Measurements from ENCODE around the gene RTCB.

The RTCB gene

GRCh38 chr22:32444068-32444467 is 32.0 kb upstream of the RTCB start:
- Histone ChIP-seq H3K18ac (ENCODE audit: low read depth in 1 of 2, low read length in 2 of 2) (no peak overlapping the region), H3K4me3 (ENCODE audit: insufficient read depth in 1 of 2, low read depth in 1 of 2, low read length in 2 of 2) (no peak overlapping the region), H2AFZ (ENCODE audit: low read depth, low read length) (no peak overlapping the region), H3K79me1 (replicated peaks; ENCODE audit: low read length, poor library complexity, severe bottlenecking) (no peaks in the 10 kb centered on the region), H3K4me2 (ENCODE audit: low read length, poor library complexity, severe bottlenecking) (no peak overlapping the region), H3K4ac (ENCODE audit: low read depth in 1 of 2, low read length in 2 of 2) (no peak overlapping the region), H3K27me3 (ENCODE audit: control insufficient read depth in 1 of 2, insufficient read depth in 1 of 2, low read length in 2 of 2) (peaks cover 27 to 49% of the 10 kb centered on the region in 2 experiments), H4K8ac (ENCODE audit: low read length) (no peak overlapping the region), H3K4me1 (ENCODE audit: control insufficient read depth, insufficient read depth, low read depth, low read length) (no peaks in the 10 kb centered on the region), H2BK12ac (ENCODE audit: low read length in 2 of 2) (no peak overlapping the region), H3K14ac (ENCODE audit: low read length in 2 of 2) (no peak overlapping the region), H2BK5ac (ENCODE audit: low read depth, low read length, poor library complexity, severe bottlenecking) (no peak overlapping the region), H3K9me3 (ENCODE audit: control insufficient read depth, low read length) (no peaks in the 10 kb centered on the region), H3K23ac (ENCODE audit: low read length in 2 of 2) (no peak overlapping the region), H2BK120ac (ENCODE audit: low read depth, low read length) (no peak overlapping the region), H3K36me3 (ENCODE audit: control insufficient read depth in 1 of 2, insufficient read depth in 2 of 2, low read depth in 1 of 2, low read length in 2 of 2) (no peaks in the 10 kb centered on the region), H4K91ac (ENCODE audit: low read length) (no peak overlapping the region), H3K27ac (ENCODE audit: low read length, poor library complexity, severe bottlenecking) (no peak overlapping the region), H3K9ac (ENCODE audit: low read length) (no peak overlapping the region), H2BK15ac (ENCODE audit: low read depth, poor library complexity, severe bottlenecking) (no peak overlapping the region), H2AK5ac (ENCODE audit: low read length, severe bottlenecking) (no peak overlapping the region)
- DNase-seq = no peak
- 48% methylated on average over 6 of the region's 6 CpGs for WGBS

DNA sequence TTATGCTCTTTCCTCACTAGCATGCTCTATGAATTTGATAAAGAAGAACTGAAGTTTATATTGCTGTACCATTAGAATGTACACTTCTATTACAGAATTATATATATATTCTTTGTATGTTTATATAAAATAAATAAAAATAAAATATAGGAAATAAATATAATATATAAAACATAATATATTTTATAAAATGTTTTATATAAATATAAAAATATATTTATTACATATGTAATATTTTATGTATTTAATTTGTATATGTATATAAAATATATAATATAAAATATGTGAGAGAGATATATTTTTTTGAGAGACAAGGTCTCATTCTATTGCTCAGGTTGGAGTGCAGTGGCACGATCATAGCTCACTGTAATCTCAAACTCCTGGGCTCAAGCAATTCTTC is 18.3 kb upstream of the RTCB start:
- H4K8ac ChIP-seq (ENCODE audit: low read length) = no peak overlapping the region
- H2BK5ac ChIP-seq (ENCODE audit: low read depth, low read length, poor library complexity, severe bottlenecking) = no peak overlapping the region
- H3K4me3 ChIP-seq (ENCODE audit: insufficient read depth in 1 of 2, low read depth in 1 of 2, low read length in 2 of 2) = no peak overlapping the region
- no peak overlapping the region for H3K18ac ChIP-seq (ENCODE audit: low read depth in 1 of 2, low read length in 2 of 2)
- H3K79me1 ChIP-seq (replicated peaks; ENCODE audit: low read length, poor library complexity, severe bottlenecking) = no peaks in the 10 kb centered on the region
- 100% methylated on average over 1 of the region's 1 CpG for WGBS
- H3K4ac ChIP-seq (ENCODE audit: low read depth in 1 of 2, low read length in 2 of 2) = no peak overlapping the region
- DNase-seq = no peak
- H3K14ac ChIP-seq (ENCODE audit: low read length in 2 of 2) = no peak overlapping the region
- H3K4me2 ChIP-seq (ENCODE audit: low read length, poor library complexity, severe bottlenecking) = no peak overlapping the region
- no peak overlapping the region for H2AK5ac ChIP-seq (ENCODE audit: low read length, severe bottlenecking)
- H2BK120ac ChIP-seq (ENCODE audit: low read depth, low read length) = no peak overlapping the region
- no peak overlapping the region for H3K23ac ChIP-seq (ENCODE audit: low read length in 2 of 2)
- peaks cover 3 to 44% of the 10 kb centered on the region in 2 experiments for H3K27me3 ChIP-seq (ENCODE audit: control insufficient read depth in 1 of 2, insufficient read depth in 1 of 2, low read length in 2 of 2)
- H3K4me1 ChIP-seq (ENCODE audit: control insufficient read depth, insufficient read depth, low read depth, low read length) = no peaks in the 10 kb centered on the region
- H3K27ac ChIP-seq (ENCODE audit: low read length, poor library complexity, severe bottlenecking) = no peak overlapping the region
- no peak overlapping the region for H2BK12ac ChIP-seq (ENCODE audit: low read length in 2 of 2)
- no peaks in the 10 kb centered on the region for H3K36me3 ChIP-seq (ENCODE audit: control insufficient read depth in 1 of 2, insufficient read depth in 2 of 2, low read depth in 1 of 2, low read length in 2 of 2)
- H3K9me3 ChIP-seq (ENCODE audit: control insufficient read depth, low read length) = no peaks in the 10 kb centered on the region
- no peak overlapping the region for H2BK15ac ChIP-seq (ENCODE audit: low read depth, poor library complexity, severe bottlenecking)
- H2AFZ ChIP-seq (ENCODE audit: low read depth, low read length) = no peak overlapping the region
- H4K91ac ChIP-seq (ENCODE audit: low read length) = no peak overlapping the region
- no peak overlapping the region for H3K9ac ChIP-seq (ENCODE audit: low read length)

DNA sequence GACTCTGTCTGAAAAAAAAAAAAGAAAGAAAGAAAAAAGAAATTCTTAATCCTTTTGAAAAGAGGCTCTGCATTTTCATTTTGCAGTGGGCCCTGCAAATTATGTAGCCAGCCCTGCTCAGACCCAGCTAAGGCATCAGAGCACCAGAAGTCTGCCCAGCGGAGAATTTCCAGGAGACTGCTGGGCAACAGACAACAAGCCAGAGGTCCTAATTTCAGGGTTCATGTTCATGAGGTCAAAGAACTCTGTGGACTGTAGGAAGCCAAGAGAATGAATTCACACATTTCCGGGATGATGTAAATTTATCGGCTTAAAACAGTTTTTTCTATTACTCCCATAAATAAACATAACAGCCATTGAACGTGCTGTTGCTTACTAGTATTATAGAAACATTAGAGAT is 14.8 kb upstream of the RTCB start:
- 94% methylated on average over 1 of the region's 4 CpGs for WGBS
- H3K27ac ChIP-seq (ENCODE audit: low read length, poor library complexity, severe bottlenecking) = no peak overlapping the region
- no peak overlapping the region for H2AFZ ChIP-seq (ENCODE audit: low read depth, low read length)
- no peak overlapping the region for H3K4me3 ChIP-seq (ENCODE audit: insufficient read depth in 1 of 2, low read depth in 1 of 2, low read length in 2 of 2)
- H3K4ac ChIP-seq (ENCODE audit: low read depth in 1 of 2, low read length in 2 of 2) = no peak overlapping the region
- H2BK5ac ChIP-seq (ENCODE audit: low read depth, low read length, poor library complexity, severe bottlenecking) = no peak overlapping the region
- no peak overlapping the region for H3K9ac ChIP-seq (ENCODE audit: low read length)
- no peaks in the 10 kb centered on the region for H3K4me1 ChIP-seq (ENCODE audit: control insufficient read depth, insufficient read depth, low read depth, low read length)
- no peak overlapping the region for H4K91ac ChIP-seq (ENCODE audit: low read length)
- no peaks in the 10 kb centered on the region for H3K36me3 ChIP-seq (ENCODE audit: control insufficient read depth in 1 of 2, insufficient read depth in 2 of 2, low read depth in 1 of 2, low read length in 2 of 2)
- no peak overlapping the region for H2AK5ac ChIP-seq (ENCODE audit: low read length, severe bottlenecking)
- H3K79me1 ChIP-seq (replicated peaks; ENCODE audit: low read length, poor library complexity, severe bottlenecking) = no peaks in the 10 kb centered on the region
- no peak overlapping the region for H2BK12ac ChIP-seq (ENCODE audit: low read length in 2 of 2)
- no peak overlapping the region for H2BK120ac ChIP-seq (ENCODE audit: low read depth, low read length)
- H3K18ac ChIP-seq (ENCODE audit: low read depth in 1 of 2, low read length in 2 of 2) = no peak overlapping the region
- H3K14ac ChIP-seq (ENCODE audit: low read length in 2 of 2) = no peak overlapping the region
- H3K27me3 ChIP-seq (ENCODE audit: control insufficient read depth in 1 of 2, insufficient read depth in 1 of 2, low read length in 2 of 2) = peaks cover 15 to 48% of the 10 kb centered on the region in 2 experiments
- H3K4me2 ChIP-seq (ENCODE audit: low read length, poor library complexity, severe bottlenecking) = no peak overlapping the region
- no peak overlapping the region for H4K8ac ChIP-seq (ENCODE audit: low read length)
- H3K9me3 ChIP-seq (ENCODE audit: control insufficient read depth, low read length) = no peaks in the 10 kb centered on the region
- DNase-seq = no peak
- H2BK15ac ChIP-seq (ENCODE audit: low read depth, poor library complexity, severe bottlenecking) = no peak overlapping the region
- no peak overlapping the region for H3K23ac ChIP-seq (ENCODE audit: low read length in 2 of 2)

GRCh38 chr22:32423664-32424063 is 11.6 kb upstream of the RTCB start:
- no peak overlapping the region for H3K27ac ChIP-seq (ENCODE audit: low read length, poor library complexity, severe bottlenecking)
- no peak overlapping the region for H3K9ac ChIP-seq (ENCODE audit: low read length)
- H2BK5ac ChIP-seq (ENCODE audit: low read depth, low read length, poor library complexity, severe bottlenecking) = no peak overlapping the region
- H3K9me3 ChIP-seq (ENCODE audit: control insufficient read depth, low read length) = no peaks in the 10 kb centered on the region
- H2BK12ac ChIP-seq (ENCODE audit: low read length in 2 of 2) = no peak overlapping the region
- H3K79me1 ChIP-seq (replicated peaks; ENCODE audit: low read length, poor library complexity, severe bottlenecking) = no peaks in the 10 kb centered on the region
- no peak overlapping the region for H4K91ac ChIP-seq (ENCODE audit: low read length)
- H3K4me2 ChIP-seq (ENCODE audit: low read length, poor library complexity, severe bottlenecking) = no peak overlapping the region
- WGBS = 88% methylated on average over 1 of the region's 1 CpG
- peaks cover 17 to 65% of the 10 kb centered on the region in 2 experiments for H3K27me3 ChIP-seq (ENCODE audit: control insufficient read depth in 1 of 2, insufficient read depth in 1 of 2, low read length in 2 of 2)
- no peak overlapping the region for H3K14ac ChIP-seq (ENCODE audit: low read length in 2 of 2)
- H3K18ac ChIP-seq (ENCODE audit: low read depth in 1 of 2, low read length in 2 of 2) = no peak overlapping the region
- no peak overlapping the region for H2AFZ ChIP-seq (ENCODE audit: low read depth, low read length)
- H3K36me3 ChIP-seq (ENCODE audit: control insufficient read depth in 1 of 2, insufficient read depth in 2 of 2, low read depth in 1 of 2, low read length in 2 of 2) = no peaks in the 10 kb centered on the region
- H3K4me3 ChIP-seq (ENCODE audit: insufficient read depth in 1 of 2, low read depth in 1 of 2, low read length in 2 of 2) = no peak overlapping the region
- H3K4me1 ChIP-seq (ENCODE audit: control insufficient read depth, insufficient read depth, low read depth, low read length) = no peaks in the 10 kb centered on the region
- H2BK120ac ChIP-seq (ENCODE audit: low read depth, low read length) = no peak overlapping the region
- DNase-seq = no peak
- no peak overlapping the region for H2AK5ac ChIP-seq (ENCODE audit: low read length, severe bottlenecking)
- no peak overlapping the region for H3K23ac ChIP-seq (ENCODE audit: low read length in 2 of 2)
- H2BK15ac ChIP-seq (ENCODE audit: low read depth, poor library complexity, severe bottlenecking) = no peak overlapping the region
- no peak overlapping the region for H3K4ac ChIP-seq (ENCODE audit: low read depth in 1 of 2, low read length in 2 of 2)
- H4K8ac ChIP-seq (ENCODE audit: low read length) = no peak overlapping the region

Data from mesenchymal stem cell (in vitro differentiated cells and primary cell).